GM19043 (cell line): ENCODE data around the gene CYTH3.
"Not testable (repeated sequence)": the region's sequence is repeated elsewhere in the genome, so short reads cannot be mapped to it uniquely, and the experiment has no call there.

ENCODE experiments used
- ATAC-seq: cut with Tn5 transposase; IDR thresholded peaks from one replicate; pipeline ENCODE4 v1.9.1; 2021; ENCODE audit warnings: low read depth; ENCODE audit not compliant: unreplicated experiment

Gene CYTH3

GRCh38 chr7:6200971-6201370, 71.5 kb downstream of the CYTH3 start:
- no peak for ATAC-seq

- no peak for ATAC-seq
These were observed 73.5 kb downstream of the CYTH3 start for GRCh38 chr7:6198689-6199595.

GRCh38 chr7:6197801-6198551, 74.4 kb downstream of the CYTH3 start:
- no peak for ATAC-seq

- ATAC-seq: no peak
These were observed 78.7 kb downstream of the CYTH3 start for GRCh38 chr7:6193709-6194108.

GRCh38 chr7:6190563-6190962, 81.9 kb downstream of the CYTH3 start:
- ATAC-seq: not testable (repeated sequence)

- no peak for ATAC-seq
These were observed 84.0 kb downstream of the CYTH3 start for GRCh38 chr7:6188389-6188788.

- no peak for ATAC-seq
These were observed 85.8 kb downstream of the CYTH3 start for GRCh38 chr7:6186577-6186976.

GRCh38 chr7:6182993-6183392, 89.4 kb downstream of the CYTH3 start:
- ATAC-seq: no peak

GRCh38 chr7:6181136-6181535, 91.3 kb downstream of the CYTH3 start:
- ATAC-seq: no peak

GRCh38 chr7:6180344-6180725, 92.1 kb downstream of the CYTH3 start:
- ATAC-seq: no peak

- no peak for ATAC-seq
These were observed 92.6 kb downstream of the CYTH3 start for GRCh38 chr7:6179620-6180343.

- no peak for ATAC-seq
These were observed 94.0 kb downstream of the CYTH3 start for GRCh38 chr7:6178298-6179029.

GRCh38 chr7:6175645-6176044, 96.8 kb downstream of the CYTH3 start:
- ATAC-seq: no peak

- no peak for ATAC-seq
These were observed 99.5 kb downstream of the CYTH3 start for GRCh38 chr7:6172910-6173295.

- ATAC-seq: no peak
These were observed 100.1 kb downstream of the CYTH3 start for GRCh38 chr7:6172224-6172909.

GRCh38 chr7:6171532-6172223, 100.7 kb downstream of the CYTH3 start:
- no peak for ATAC-seq

- no peak for ATAC-seq
These were observed 101.6 kb downstream of the CYTH3 start for GRCh38 chr7:6170571-6171531.

GRCh38 chr7:6169805-6170520, 102.5 kb downstream of the CYTH3 start:
- ATAC-seq: no peak
